A204.1 (cell line): ENCODE data around the gene CNIH3.
"Not testable (repeated sequence)": the region's sequence is repeated elsewhere in the genome, so short reads cannot be mapped to it uniquely, and the experiment has no call there.

Experiments used
- FAIRE-seq: peaks from 2 replicates; lab custom pipeline; 2012; peaks lifted over from hg19 to GRCh38; lab: Jason Lieb, UNC

The CNIH3 gene

DNA sequence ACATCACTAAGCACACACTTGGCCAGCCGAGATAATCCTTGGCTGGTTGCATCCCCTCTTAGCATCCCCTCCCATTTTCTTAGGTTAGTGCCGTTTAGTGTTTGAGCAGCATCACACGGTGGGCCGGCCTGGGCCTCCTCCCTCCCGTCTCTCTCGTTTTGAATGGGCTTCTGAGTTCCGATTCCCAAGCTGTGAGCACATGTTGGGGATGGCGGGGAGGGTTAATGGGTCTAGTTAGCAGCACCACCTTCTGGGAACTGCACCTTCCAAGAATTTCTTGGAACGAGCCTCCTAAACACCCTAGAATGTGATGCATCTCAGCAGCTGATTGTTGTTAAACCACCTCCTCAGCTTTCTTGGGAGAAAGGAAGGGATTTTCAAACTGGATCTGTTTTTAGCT, 73.3 kb downstream of the CNIH3 start:
- no peak for FAIRE-seq

- FAIRE-seq, result no peak
Observed at GRCh38 chr1:224690576-224690975, 74.5 kb downstream of the CNIH3 start.

- no peak for FAIRE-seq
Observed at GRCh38 chr1:224691148-224691925, 75.2 kb downstream of the CNIH3 start.

DNA sequence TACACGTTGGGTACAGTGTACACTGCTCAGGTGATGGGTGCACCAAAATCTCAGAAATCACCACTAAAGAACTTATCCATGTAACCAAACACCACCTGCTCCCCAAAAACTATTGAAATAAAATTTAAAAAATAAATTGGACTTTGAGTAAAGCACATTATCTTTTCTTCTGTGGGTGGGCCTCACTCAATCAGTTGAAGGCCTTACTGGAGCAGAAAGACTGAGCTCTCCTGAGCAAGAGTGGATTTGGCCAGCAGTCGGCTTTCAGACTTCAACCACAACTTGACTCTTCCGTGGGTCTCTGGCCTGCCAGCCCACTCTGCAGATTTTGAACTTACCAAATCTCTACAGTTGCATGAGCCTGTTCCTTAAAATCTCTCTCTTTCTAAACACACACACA, 78.9 kb downstream of the CNIH3 start:
- no peak for FAIRE-seq

GRCh38 chr1:224696021-224696420, 79.9 kb downstream of the CNIH3 start:
- no peak for FAIRE-seq

- FAIRE-seq, result no peak
Observed at GRCh38 chr1:224696891-224697765, 81.0 kb downstream of the CNIH3 start.

DNA sequence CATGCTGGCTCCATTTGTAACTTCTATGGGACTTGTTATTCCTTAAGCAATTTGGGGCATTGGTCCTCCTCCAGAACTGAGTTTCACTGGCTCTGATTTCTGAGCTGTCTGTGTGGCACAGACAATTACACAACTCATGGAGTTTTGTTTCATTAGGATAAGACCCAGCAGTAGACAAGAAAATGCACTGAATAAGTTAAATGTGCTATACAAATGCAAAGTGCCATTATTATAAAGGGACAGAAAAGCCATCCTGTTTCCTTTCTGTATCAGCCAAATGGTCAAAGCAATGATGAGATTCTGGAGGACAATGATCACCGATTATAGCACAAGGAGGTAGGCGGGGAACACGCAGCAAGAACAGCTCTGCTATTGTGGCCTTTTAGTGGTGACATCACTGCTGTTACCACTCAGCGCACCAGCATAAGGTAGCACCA, 81.9 kb downstream of the CNIH3 start:
- no peak for FAIRE-seq

- FAIRE-seq, result no peak
Observed at GRCh38 chr1:224700918-224701531, 84.9 kb downstream of the CNIH3 start.

DNA sequence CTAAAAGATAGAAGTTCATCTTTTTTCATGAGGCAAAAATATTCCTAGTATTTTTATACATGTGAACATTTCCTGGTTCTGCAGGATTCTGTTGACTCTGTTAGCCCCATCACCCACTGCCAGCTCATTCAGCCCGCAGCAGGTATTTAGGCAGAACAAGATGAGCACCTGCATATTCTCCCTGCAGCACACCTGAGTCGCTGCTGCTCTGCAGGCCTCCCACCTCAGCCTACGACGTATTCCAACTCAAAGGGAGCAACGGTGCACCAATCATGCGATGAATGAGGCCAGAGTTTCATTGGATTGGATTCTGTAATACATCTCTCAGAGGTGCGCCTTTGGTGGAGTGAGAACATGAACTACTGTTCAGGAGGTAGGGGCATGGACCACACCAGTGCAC, 87.6 kb downstream of the CNIH3 start:
- FAIRE-seq, result no peak

DNA sequence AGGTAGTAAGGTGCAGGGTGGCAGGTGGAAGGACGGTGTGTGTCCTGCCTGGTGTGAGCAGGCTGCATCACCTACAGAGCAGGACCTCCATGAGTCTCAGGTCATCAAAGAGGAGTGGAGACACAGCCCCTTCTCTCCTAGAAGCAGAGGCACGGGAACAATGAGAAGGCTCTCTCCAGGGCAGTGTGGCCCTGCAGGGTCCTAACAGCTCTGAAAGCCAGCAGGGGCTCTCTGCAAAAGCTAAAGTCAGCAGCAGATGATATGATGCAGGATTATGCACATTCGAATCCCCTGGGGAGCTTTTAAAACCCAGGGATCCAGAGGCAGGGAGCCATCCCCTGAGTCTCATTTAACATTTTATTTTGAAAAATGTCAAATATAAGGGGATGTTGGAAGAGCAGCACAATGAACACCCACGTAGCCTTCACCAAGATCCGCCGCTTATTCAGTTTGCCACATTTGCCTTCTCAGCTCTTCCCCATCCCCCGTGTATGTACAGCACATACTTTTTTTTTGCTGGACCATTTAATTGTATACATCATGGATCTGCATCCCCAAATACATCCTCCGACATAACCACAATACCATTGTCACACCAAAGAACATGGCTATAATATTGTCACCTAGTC, 88.1 kb downstream of the CNIH3 start:
- no peak for FAIRE-seq

DNA sequence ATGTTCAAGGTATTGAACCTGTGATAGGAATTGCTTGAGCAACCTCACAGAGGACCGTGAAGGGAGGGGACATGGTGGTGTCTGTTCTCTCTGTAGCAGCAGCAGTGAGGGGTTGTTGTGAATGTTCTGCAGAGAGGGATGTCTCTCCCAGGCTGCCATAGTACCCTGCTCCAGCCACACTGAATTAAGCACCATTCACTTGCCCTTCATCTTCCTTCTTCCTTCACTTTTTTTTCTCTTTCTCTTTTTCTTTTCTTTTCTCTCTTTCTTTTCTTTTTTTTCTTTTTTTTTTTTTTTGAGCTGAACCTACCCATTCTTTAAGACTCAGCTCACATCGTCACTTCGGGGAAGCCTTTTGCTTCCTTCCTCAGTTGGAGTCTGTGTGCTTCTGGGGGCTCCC, 89.5 kb downstream of the CNIH3 start:
- FAIRE-seq, result no peak

DNA sequence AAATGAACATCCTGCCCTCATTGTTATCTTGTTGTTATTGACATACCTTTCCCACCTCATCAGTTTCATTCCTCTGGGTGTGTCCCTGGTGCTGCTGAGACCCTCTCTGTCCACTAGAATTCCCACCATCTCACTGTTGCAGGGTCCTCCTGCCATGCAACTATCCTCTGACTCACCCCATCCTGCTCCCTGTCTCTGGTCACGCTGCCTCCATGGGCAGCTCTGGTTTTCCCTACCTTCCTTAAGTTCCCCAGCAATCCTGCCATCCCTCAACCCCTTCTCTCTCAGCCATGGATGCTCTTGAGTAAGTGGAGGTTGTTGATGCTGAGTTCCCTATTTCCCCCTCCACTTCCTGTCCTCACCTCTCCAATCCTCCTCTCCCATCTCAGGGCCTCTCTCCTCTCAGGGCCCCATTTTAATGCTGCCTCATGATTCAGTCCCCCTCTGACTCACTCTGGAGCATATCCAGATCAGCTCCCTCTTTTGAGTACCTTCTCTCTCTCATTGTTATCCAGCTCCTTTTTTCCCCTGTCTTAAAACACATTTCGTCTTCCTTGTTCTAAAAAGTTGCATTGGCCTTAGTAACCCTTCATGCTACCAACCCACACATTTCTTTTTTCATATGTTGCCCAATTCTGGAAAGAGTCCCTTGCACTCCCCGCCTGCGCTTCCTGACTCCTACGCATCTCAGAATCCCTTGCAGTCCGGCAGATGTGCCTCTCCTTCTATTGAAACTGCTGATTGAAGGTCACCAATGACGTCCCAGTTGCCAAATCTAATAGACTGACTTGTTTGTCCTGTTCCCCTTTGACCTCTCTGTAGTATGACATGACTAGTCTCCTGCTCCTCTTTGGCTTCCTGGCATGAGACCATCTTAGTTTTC, 92.0 kb downstream of the CNIH3 start:
- no peak for FAIRE-seq

- FAIRE-seq, result no peak
Observed at GRCh38 chr1:224710196-224710595, 94.1 kb downstream of the CNIH3 start.

DNA sequence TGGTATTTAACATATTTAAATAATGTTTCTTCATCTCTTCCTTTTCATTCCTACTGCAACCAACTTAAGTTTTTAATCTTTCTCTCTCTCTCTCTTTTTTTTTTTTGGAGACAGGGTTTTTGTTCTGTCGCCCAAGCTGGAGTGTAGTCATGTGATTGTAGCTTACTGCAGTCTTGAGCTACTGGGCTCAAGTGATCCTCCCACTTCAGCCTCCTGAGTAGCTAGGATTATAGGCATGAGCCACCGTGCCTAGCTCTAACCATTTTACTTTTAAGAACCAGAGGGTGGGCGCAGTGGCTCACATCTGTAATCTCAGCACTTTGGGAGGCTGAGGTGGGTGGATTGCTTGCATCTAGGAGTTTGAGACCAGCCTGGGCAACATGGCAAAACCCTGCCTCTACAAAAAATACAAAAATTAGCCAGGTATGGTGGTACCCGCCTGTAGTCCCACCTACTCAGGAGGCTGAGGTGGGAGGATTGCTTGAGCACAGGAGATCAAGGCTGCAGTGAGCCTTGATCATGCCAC, 95.2 kb downstream of the CNIH3 start:
- FAIRE-seq, result not testable (repeated sequence)

- FAIRE-seq, result no peak
Observed at GRCh38 chr1:224711876-224712275, 95.8 kb downstream of the CNIH3 start.

- FAIRE-seq, result no peak
Observed at GRCh38 chr1:224713228-224713627, 97.1 kb downstream of the CNIH3 start.

DNA sequence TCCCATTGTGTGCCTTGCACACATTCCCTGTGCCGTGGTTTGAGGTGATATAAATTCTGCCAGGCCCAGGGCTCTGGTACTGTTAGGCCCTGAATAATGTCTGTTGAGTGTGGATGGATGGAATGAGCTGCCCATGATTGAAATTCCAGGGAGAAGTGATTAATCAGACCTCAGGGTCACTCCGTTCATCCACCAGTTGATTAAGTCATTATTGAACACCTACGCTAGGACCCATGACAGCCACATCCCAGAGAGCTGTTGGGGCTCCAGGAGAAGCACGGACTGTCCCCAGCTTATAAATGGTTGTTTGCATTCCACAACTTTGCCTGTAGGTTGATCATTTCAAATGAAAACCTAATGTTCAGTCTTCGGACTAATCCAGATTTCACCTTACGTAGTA, 98.4 kb downstream of the CNIH3 start:
- no peak for FAIRE-seq

DNA sequence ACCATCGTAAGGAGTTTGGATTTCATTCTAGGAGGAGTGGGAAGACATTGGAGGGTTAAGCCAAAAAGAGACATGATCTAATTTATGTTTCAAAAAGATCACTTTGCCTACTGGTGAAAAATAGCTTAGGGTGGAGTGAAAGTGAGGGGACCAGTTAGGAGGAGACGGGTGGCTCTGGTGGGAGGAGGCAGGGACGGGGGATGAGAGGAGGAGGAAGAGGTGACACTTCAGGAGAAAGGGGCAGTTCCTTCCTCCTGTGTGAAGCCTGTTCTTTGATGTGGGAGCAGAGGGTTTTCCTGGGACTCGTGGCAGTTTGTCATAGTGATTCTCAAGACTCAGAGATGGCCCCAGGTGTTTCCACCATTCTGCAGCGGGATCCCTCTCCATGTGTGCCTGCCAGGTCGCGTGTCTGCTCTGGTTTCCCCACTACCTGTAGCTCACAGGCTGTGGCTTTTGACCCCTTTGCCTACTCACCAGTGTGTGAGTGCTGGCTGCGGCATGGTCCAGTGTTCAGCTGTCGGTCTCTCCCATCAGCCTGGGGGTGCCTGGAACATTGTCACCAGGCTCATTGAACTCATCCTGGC, 102.4 kb downstream of the CNIH3 start:
- FAIRE-seq, result no peak

DNA sequence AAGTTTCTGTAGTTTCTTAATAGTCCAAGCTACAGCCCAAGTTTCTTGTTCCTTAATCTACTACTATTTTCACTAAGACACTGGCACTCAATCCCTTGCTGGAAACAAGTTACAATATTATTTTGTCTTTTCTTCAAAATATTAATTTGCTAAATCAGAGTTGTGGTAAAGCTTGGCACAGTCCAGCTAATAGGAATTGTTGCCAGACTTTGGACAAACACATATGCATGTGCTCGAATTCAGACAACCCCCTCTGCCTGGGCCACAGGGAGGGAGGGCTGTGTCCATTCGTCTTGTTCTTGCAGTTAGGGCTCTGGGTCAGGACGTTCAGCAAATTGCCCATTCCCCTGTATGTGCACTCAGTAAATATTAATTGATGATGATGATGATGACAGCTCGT, 103.6 kb downstream of the CNIH3 start:
- FAIRE-seq, result no peak

- FAIRE-seq, result no peak
Observed at GRCh38 chr1:224720216-224720615, 104.1 kb downstream of the CNIH3 start.

- no peak for FAIRE-seq
Observed at GRCh38 chr1:224721000-224721399, 104.9 kb downstream of the CNIH3 start.
